ENCODE results near the gene TLK1.

GRCh38 chr2:171034315-171034714, 126.4 kb downstream of the TLK1 start:
- TF ChIP-seq CTCF (IDR thresholded peaks at IDR 0.05) (no peak), RFX5 (IDR thresholded peaks at IDR 0.05; ENCODE audit: low read length) (no peak), FOXM1 (IDR thresholded peaks at IDR 0.05; ENCODE audit: low read depth) (no peak), EP300 (IDR thresholded peaks at IDR 0.05; ENCODE audit: borderline replicate concordance in 1 of 2, low read depth in 1 of 2, low read length in 1 of 2) (no peak), TEAD4 (IDR thresholded peaks at IDR 0.05; ENCODE audit: borderline replicate concordance, insufficient read depth) (no peak)
